HL-60 (cell line): ENCODE data around the gene VSIG10L.

ENCODE experiments used
- CTCF ChIP-seq: IDR thresholded peaks from one replicate; pipeline ENCODE4 v1.5.1; 2011; ENCODE audit warnings: low read length, control low read depth, inconsistent platforms; ENCODE audit not compliant: insufficient read depth
- GABPA ChIP-seq: IDR thresholded peaks from 2 replicates; pipeline ENCODE4 v1.6.1; 2012; ENCODE audit warnings: low read depth
- POLR2AphosphoS5 ChIP-seq: IDR thresholded peaks from 2 replicates; pipeline ENCODE4 v1.6.1; 2012; ENCODE audit warnings: low read depth
- SPI1 ChIP-seq: IDR thresholded peaks from 2 replicates; pipeline ENCODE4 v1.6.1; 2012; ENCODE audit warnings: low read depth, mild to moderate bottlenecking, borderline replicate concordance
- TF ChIP-seq, protein P1 (sequence below): IDR thresholded peaks from 2 replicates; pipeline ENCODE4 v1.6.1; 2012; ENCODE audit warnings: low read depth; ENCODE audit not compliant: insufficient replicate concordance

DNA sequence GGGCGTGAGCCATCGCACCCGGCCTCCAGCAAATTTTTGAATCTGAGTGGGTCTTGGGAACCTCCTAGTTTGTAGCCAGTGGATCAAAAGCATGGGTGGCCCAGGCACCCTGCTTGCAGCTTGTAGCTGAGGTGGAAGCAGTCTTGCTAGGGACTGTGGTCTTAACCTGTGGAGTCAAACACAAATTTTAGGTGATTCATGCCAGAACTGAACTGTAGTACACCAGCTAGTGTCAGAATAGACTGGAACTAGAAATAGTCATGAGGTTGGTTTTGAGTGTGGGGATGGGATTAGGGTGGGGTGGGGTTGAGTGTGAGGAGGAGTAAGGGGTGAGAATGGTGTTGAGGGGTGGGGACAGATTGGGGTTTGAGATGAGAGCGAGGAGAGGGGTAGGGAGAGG, 40.1 kb upstream of the VSIG10L start:
- TF ChIP-seq POLR2AphosphoS5 (no peak), CTCF (no peak), GABPA (no peak), SPI1 (no peak)
- TF ChIP-seq, protein P1, sequence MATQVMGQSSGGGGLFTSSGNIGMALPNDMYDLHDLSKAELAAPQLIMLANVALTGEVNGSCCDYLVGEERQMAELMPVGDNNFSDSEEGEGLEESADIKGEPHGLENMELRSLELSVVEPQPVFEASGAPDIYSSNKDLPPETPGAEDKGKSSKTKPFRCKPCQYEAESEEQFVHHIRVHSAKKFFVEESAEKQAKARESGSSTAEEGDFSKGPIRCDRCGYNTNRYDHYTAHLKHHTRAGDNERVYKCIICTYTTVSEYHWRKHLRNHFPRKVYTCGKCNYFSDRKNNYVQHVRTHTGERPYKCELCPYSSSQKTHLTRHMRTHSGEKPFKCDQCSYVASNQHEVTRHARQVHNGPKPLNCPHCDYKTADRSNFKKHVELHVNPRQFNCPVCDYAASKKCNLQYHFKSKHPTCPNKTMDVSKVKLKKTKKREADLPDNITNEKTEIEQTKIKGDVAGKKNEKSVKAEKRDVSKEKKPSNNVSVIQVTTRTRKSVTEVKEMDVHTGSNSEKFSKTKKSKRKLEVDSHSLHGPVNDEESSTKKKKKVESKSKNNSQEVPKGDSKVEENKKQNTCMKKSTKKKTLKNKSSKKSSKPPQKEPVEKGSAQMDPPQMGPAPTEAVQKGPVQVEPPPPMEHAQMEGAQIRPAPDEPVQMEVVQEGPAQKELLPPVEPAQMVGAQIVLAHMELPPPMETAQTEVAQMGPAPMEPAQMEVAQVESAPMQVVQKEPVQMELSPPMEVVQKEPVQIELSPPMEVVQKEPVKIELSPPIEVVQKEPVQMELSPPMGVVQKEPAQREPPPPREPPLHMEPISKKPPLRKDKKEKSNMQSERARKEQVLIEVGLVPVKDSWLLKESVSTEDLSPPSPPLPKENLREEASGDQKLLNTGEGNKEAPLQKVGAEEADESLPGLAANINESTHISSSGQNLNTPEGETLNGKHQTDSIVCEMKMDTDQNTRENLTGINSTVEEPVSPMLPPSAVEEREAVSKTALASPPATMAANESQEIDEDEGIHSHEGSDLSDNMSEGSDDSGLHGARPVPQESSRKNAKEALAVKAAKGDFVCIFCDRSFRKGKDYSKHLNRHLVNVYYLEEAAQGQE: no peak
